CD4-positive, alpha-beta T cell treated with Interleukin-15 for 4 hours (primary cell): ENCODE results near the gene ZNF526.
A peak's percentile ranks its signal among the peaks of the same experiment; 100 is the strongest.
"Not testable (repeated sequence)": the region's sequence is repeated elsewhere in the genome, so short reads cannot be mapped to it uniquely, and the experiment has no call there.

Experiments
- DNase-seq: peaks from one replicate; pipeline ENCODE4 v3.0.0-alpha.2; 2020; ENCODE audit warnings: low spot score

The ZNF526 gene

GRCh38 chr19:42266105-42266504 is 46.0 kb downstream of the ZNF526 start:
- not testable (repeated sequence) for DNase-seq

GRCh38 chr19:42266928-42267603 is 47.0 kb downstream of the ZNF526 start:
- DNase-seq: not testable (repeated sequence)

DNA sequence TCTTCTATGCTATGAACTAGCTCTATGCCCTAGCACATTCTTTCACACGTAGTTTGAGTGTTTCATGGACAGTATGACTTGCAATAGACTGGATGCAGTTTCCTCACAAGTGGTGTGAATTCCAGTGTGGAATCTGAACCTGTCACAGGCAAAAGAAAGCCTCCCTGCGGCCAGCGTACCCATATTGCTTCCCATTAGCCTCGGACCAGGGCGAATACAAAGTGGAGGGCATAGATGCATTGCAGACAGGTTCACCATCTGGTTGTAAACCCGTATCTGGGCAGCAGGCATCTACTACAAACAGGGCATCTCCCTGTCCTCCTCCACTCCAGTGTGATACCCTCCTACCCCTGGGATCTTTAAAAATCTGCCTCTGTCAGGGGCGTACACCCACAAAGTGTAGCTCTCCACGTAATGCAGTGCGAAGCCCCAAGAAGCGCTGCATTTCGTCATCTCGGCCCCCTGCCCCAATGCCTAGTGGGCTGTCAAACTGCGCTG is 47.6 kb downstream of the ZNF526 start:
- no peak for DNase-seq

- peak; percentile 100 for DNase-seq
Measured at GRCh38 chr19:42268142-42268703, 48.1 kb downstream of the ZNF526 start.

DNA sequence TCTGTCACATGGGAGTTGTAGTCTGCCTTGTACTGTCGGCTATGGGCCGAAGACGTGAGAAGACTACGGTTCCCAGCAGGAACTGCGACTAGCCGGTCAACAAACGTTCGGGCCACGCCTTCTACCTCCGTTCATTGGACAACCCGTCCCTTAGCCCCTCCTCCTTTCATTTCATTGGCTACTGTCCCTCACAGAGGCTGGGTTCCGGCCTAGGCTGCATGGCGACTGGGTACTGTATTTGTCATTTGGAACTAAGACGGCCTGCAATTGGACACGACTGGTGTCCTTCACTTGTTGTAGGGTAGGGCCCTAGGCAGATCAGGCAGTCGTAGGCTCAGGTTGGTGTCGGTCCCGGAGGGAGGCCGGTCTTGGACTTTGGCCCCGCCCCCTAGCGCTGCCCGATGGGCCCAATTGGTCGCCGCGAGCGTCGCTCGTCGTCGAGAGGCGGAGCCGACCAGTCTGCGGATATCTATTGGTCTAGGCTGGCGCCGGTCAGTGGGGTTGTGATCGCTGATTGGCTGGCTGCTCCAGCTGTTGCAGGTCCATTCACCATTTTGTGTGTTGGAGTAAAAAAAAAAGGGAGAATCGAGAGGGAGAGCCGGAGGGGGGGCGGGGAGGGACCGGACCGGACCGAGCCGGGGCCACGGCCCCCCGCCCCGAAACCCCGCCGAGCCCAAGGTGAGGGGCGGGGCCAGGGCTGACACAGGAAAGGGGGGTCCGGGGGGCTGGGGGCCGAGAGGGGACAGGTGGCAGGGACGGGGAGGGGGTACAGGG is 48.8 kb downstream of the ZNF526 start, which contains the start of gene CIC:
TSS of gene CIC (plus strand) at position 549 of the 774 bp plus-strand sequence. CDS start 2,532 bp downstream, outside the sequence.
- peak; percentile 100 for DNase-seq

GRCh38 chr19:42269478-42270345 is 49.6 kb downstream of the ZNF526 start:
- no peak for DNase-seq

DNA sequence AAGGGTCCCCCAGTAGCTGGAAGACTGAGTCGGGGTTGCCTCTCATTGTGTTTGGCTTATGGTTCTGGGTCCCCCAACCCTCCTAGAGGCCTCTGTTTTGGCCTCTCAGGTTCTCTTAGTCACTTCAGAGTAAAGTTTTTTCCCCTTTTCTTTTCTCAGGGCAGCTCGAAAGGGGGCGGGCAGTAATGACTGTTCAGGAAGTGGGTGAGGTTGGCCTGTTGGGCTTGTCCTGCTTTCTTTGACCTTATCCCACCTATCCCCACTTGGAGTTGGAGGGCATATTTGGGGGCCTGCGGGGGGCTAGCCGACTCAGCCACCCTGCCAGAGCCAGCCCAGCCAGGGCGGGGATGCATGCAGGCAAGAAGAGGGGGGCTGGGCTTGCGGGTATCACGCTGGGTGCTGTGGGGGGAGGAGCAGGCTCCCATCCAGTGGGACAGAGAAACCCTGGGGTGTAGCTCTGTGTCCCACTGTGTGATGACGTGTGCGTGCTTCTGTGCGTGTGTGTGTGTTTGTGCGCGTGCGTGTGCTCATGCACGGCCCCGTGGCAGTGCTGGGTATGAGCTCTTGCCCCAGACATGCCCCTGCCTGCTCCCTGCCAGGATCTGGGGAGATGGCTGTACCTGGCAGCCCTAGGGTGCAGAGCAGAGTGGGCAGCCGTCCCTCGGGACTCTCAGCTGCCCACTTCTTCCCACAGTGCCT is 50.4 kb downstream of the ZNF526 start:
- DNase-seq: peak; percentile 66

DNA sequence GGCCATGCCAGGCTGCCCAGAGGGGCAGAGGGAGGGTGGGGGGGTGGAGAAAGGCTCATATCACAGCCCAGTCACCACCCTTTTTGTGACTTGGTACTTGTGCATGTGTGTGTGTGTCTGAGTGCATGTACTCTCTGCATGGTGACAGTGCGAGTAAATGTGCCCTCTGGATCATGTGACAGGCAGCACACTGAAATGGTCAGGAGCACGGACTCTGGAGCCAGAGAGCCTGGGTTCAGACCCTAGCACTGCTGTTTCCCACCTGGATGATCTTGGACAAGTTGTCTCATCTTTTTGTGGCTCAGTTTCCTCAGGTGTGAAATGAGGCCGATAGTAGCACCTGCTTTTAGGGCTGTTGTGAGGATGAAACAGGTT is 50.9 kb downstream of the ZNF526 start:
- no peak for DNase-seq

DNA sequence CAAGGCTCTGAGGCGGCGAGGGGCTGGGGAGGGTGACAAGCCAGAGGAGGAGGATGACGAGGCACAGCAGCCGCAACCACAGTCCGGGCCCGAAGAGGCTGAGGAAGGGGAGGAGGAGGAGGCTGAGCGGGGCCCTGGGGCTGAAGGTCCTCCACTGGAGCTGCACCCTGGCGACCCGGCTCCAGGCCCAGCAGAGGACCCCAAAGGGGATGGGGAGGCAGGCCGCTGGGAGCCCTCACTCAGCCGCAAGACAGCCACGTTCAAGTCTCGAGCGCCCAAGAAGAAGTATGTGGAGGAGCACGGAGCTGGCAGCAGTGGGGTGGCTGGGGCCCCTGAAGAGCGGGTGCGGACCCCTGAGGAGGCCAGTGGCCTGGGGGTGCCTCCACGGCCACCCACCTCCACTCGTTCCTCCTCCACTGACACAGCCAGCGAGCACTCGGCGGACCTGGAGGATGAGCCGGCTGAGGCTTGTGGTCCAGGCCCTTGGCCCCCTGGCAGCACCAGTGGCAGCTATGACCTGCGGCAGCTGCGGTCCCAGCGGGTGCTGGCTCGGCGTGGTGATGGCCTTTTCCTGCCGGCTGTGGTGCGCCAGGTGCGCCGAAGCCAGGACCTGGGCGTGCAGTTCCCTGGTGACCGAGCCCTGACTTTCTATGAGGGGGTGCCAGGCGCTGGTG is 51.9 kb downstream of the ZNF526 start:
- DNase-seq: no peak

DNA sequence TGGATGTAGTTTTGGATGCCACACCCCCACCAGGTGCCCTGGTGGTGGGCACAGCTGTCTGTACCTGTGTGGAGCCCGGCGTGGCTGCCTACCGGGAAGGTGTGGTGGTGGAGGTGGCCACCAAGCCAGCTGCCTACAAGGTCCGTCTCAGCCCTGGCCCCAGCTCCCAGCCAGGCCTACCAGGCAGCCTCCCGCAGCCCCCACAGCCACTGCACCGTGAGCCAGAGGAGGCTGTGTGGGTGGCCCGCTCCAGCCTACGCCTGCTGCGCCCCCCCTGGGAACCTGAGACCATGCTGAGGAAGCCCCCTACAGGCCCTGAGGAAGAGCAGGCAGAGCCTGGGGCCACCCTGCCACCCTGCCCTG is 52.4 kb downstream of the ZNF526 start:
- DNase-seq: no peak

GRCh38 chr19:42272989-42273406 is 52.9 kb downstream of the ZNF526 start:
- no peak for DNase-seq

GRCh38 chr19:42273407-42274064 is 53.4 kb downstream of the ZNF526 start:
- no peak for DNase-seq

- DNase-seq: no peak
Measured at GRCh38 chr19:42274065-42274682, 54.1 kb downstream of the ZNF526 start.

- DNase-seq: no peak
Measured at GRCh38 chr19:42275103-42275502, 55.0 kb downstream of the ZNF526 start.

DNA sequence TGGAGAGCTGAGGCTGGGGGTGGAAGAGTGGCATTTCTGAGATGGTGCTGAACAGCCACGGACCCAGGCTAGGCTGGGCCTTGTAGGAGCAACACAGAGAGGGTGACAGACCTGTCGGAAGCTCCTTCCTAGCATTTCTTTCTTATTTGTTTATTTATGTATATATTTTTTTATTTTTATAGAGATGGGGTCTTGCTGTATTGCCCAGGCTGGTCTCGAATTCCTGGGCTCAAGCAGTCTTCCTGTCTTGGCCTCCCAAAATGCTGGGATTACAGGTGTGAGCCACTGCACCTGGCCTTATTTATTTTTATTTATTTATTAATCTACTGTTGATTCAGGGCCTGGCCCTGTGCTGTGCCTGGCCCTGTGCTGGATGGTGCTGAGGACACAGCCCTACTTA is 55.4 kb downstream of the ZNF526 start:
- DNase-seq: no peak

GRCh38 chr19:42276284-42276683 is 56.2 kb downstream of the ZNF526 start:
- no peak for DNase-seq

- DNase-seq: no peak
Measured at GRCh38 chr19:42276821-42277220, 56.7 kb downstream of the ZNF526 start.
